IMR-90 (cell line): ENCODE results near the gene D2HGDH.

Experiments used
- CEBPB ChIP-seq: IDR thresholded peaks from 2 replicates; pipeline ENCODE4 v1.6.1; 2012; ENCODE audit warnings: low read depth, low read length, improper control_type of control experiment
- CHD1 ChIP-seq: IDR thresholded peaks from 2 replicates; pipeline ENCODE4 v1.6.1; 2012; ENCODE audit warnings: low read depth, low read length, improper control_type of control experiment
- FOS ChIP-seq: fragments of 150-350 bp; IDR thresholded peaks from 2 replicates; pipeline ENCODE4 v1.6.1; 2016; ENCODE audit warnings: low read depth, low read length
- MAFK ChIP-seq: IDR thresholded peaks from 2 replicates; pipeline ENCODE4 v1.6.1; 2012; ENCODE audit warnings: low read depth, low read length, improper control_type of control experiment
- MAZ ChIP-seq: IDR thresholded peaks from 2 replicates; pipeline ENCODE4 v1.6.1; 2012; ENCODE audit warnings: low read depth, mild to moderate bottlenecking, low read length, improper control_type of control experiment, moderate library complexity, borderline replicate concordance
- MXI1 ChIP-seq: IDR thresholded peaks from 2 replicates; pipeline ENCODE4 v1.6.1; 2012; ENCODE audit warnings: low read depth, mild to moderate bottlenecking, low read length, moderate library complexity, borderline replicate concordance
- NFE2L2 ChIP-seq: fragments of 150-350 bp; IDR thresholded peaks from 2 replicates; pipeline ENCODE4 v1.6.1; 2016; ENCODE audit warnings: low read depth, mild to moderate bottlenecking, low read length
- POLR2A ChIP-seq: IDR thresholded peaks from 2 replicates; pipeline ENCODE4 v1.6.1; 2012; ENCODE audit warnings: mild to moderate bottlenecking, low read depth, low read length
- RAD21 ChIP-seq: IDR thresholded peaks from 2 replicates; pipeline ENCODE4 v1.6.1; 2012; ENCODE audit warnings: low read length, improper control_type of control experiment
- RCOR1 ChIP-seq: IDR thresholded peaks from 2 replicates; pipeline ENCODE4 v1.6.1; 2012; ENCODE audit warnings: mild to moderate bottlenecking, low read length, improper control_type of control experiment; ENCODE audit not compliant: insufficient replicate concordance
- RFX5 ChIP-seq: IDR thresholded peaks from 2 replicates; pipeline ENCODE4 v1.8.0; 2012; ENCODE audit warnings: low read depth, mild to moderate bottlenecking, low read length, moderate library complexity
- SMC3 ChIP-seq: fragments of 150-350 bp; IDR thresholded peaks from 2 replicates; pipeline ENCODE4 v1.6.1; 2016; ENCODE audit warnings: low read depth, mild to moderate bottlenecking, antibody characterized with exemption, low read length, moderate library complexity
- TF ChIP-seq, protein P1 (sequence below): conservative IDR thresholded peaks from 2 replicates; pipeline ENCODE4 v1.5.1; 2012; ENCODE audit warnings: mild to moderate bottlenecking, low read depth, low read length, improper control_type of control experiment
- TF ChIP-seq, protein P2 (sequence below): fragments of 150-350 bp; IDR thresholded peaks from 2 replicates; pipeline ENCODE4 v1.6.1; 2017; ENCODE audit warnings: mild to moderate bottlenecking, antibody characterized with exemption, low read length, low read depth

DNA sequence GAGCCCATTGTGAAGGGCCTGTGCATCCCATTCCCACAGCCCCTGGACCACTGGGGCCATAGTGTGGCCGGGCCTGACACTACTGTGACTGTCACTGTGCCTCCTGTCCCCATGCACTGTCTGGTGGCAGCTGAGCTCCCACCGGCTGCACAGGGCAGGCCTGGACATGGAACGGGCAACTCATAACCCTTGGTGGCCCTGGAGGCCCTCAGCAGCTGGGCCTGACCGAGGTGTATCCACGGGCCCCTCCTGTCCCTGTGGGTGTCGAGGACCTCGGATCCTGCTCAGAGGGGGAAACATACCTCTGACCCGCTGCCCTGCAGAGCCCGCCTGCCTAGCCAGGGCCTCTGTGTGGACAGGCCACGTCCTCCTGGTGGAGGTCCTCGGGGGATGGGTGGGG lies 34.4 kb downstream of the D2HGDH start:
- TF ChIP-seq, protein P1, sequence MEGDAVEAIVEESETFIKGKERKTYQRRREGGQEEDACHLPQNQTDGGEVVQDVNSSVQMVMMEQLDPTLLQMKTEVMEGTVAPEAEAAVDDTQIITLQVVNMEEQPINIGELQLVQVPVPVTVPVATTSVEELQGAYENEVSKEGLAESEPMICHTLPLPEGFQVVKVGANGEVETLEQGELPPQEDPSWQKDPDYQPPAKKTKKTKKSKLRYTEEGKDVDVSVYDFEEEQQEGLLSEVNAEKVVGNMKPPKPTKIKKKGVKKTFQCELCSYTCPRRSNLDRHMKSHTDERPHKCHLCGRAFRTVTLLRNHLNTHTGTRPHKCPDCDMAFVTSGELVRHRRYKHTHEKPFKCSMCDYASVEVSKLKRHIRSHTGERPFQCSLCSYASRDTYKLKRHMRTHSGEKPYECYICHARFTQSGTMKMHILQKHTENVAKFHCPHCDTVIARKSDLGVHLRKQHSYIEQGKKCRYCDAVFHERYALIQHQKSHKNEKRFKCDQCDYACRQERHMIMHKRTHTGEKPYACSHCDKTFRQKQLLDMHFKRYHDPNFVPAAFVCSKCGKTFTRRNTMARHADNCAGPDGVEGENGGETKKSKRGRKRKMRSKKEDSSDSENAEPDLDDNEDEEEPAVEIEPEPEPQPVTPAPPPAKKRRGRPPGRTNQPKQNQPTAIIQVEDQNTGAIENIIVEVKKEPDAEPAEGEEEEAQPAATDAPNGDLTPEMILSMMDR: no peak
- no peak for TF ChIP-seq RAD21
- no peak for TF ChIP-seq RCOR1
- no peak for TF ChIP-seq POLR2A
- no peak for TF ChIP-seq MXI1
- no peak for TF ChIP-seq CEBPB
- no peak for TF ChIP-seq NFE2L2
- TF ChIP-seq RFX5: no peak
- no peak for TF ChIP-seq FOS
- TF ChIP-seq MAZ: no peak
- no peak for TF ChIP-seq SMC3
- no peak for TF ChIP-seq MAFK
- TF ChIP-seq, protein P2, sequence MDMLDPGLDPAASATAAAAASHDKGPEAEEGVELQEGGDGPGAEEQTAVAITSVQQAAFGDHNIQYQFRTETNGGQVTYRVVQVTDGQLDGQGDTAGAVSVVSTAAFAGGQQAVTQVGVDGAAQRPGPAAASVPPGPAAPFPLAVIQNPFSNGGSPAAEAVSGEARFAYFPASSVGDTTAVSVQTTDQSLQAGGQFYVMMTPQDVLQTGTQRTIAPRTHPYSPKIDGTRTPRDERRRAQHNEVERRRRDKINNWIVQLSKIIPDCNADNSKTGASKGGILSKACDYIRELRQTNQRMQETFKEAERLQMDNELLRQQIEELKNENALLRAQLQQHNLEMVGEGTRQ: no peak
- TF ChIP-seq CHD1: no peak
